ENCODE measurements around the gene ATF4.

Gene ATF4, protein sequence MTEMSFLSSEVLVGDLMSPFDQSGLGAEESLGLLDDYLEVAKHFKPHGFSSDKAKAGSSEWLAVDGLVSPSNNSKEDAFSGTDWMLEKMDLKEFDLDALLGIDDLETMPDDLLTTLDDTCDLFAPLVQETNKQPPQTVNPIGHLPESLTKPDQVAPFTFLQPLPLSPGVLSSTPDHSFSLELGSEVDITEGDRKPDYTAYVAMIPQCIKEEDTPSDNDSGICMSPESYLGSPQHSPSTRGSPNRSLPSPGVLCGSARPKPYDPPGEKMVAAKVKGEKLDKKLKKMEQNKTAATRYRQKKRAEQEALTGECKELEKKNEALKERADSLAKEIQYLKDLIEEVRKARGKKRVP

DNA sequence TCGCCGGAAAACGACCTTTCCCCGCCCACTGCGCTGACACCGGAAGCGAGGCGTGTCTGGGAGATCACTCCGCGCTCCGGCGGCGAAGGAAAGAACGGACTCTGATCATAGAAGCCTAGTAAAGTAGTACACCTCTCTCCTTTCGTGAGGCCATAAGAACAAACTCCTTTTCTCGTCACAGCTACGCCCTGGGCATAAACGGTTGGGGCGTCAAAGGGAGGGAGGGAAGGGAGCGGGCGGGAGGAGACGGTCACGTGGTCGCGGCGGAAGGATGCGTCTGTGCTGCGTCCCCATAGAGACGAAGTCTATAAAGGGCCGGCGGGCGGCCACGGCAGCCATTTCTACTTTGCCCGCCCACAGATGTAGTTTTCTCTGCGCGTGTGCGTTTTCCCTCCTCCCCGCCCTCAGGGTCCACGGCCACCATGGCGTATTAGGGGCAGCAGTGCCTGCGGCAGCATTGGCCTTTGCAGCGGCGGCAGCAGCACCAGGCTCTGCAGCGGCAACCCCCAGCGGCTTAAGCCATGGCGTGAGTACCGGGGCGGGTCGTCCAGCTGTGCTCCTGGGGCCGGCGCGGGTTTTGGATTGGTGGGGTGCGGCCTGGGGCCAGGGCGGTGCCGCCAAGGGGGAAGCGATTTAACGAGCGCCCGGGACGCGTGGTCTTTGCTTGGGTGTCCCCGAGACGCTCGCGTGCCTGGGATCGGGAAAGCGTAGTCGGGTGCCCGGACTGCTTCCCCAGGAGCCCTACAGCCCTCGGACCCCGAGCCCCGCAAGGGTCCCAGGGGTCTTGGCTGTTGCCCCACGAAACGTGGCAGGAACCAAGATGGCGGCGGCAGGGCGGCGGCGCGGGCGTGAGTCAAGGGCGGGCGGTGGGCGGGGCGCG, at the start of gene ATF4:
Gene ATF4, plus strand, starts transcription at position 337 of the 880 bp plus-strand sequence. CDS start 884 bp downstream, outside the sequence.
- peak; percentile 99 for DNase-seq (ENCODE audit: low read depth in 2 of 2)

DNA sequence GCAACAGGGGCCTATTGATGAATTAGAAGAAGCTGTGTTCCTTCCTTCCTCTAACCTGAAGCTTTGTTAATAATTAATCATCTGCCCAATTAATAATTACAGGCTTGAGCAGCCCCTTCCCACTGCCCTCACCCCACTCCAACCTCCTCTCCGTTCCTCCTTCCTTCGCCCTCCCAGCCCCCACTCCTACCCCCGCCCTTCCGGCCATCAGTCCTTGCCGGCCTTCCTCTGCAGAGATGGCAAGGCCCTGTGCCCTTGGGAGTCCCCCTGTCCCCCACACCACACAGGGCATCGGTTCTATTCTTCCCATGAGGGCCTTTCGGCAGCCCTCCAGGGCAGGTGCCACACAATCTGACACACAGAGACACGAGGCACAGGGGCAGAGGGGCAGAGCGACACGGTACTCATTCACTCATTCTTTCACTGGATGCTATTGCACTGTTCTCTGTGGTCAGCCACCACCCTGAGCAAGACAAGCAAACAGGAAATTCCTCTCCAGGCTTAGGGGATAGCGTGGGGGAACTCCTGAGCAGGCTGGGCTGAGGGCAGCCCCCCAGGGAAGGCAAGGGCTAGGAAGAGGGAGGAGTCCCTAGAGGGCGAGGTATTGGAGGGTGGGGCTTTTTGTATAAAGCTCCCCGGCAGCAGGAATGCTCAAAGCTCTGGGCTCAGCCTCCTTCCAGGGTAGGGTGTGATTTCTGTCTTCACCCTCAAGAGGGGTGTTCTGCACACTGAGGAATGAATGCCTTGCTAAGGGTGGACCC, 48.8 kb upstream of the ATF4 start:
- peak; percentile 31 to 32 for DNase-seq (ENCODE audit: low read depth in 2 of 2)

DNA sequence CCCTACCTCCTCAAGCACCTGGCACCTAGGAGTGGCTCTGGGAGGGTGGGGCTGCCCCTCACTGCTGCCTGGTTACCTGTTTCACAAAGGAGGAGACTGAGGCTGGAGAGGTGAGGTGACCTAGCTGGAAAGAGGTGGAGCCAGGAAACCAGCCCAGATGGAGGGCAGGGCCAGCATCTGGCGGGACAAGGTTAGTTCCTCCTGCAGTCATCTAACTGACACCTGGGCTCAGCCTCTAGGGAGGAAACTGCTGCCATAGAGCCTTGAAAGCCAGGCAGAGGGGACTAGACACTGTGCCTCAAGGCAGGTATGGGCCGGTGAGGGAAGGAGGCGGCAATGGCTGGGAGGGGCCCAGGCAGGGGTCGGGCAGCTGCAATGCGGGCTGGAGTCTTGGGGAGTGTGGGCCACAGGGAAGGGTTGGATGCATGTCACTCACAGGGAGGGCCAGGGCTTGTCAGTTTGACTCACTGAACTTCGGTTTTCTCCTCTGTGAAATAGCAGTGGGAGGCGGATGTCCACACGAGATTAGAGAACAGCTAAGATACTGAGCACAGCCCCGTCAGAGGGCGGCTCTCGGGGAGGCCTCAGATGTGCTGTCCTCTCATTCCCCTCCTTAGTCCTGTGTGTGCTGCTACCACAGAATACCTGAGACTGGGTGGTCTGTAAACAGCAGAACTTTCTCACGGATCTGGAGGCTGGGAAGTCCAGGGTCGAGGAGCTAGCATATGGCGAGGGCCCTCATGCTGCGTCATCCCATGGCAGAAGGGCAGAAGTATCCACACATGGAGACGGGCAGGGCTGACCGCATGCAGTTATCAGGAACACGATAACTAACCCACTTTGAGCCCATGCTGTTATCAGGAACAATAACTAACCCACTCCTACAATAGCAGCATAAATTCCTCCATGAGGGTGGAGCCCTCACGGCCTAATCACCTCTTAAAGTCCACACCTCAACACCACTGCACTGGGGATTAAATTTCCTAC, 47.5 kb upstream of the ATF4 start:
- no peak for DNase-seq (ENCODE audit: low read depth in 2 of 2)

DNA sequence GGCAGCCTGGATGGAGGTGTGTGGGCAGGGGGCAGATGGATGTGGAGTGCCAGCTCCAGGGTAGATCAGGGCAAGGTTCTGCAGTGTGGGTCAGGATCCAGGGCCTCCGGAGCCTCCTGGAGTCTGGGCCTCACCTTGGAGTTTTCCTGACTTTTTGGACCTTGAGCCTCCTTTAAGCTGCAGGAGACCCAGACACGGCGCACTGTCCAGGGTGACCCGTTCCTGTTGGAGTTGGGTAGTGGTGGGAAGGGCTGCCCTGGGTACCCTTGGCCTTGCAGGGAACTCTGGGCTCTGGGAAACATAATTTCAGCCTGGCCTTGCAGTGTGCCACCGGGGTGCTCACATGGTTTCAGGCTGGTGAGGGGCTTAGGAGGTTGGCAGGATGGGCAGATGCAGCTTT, 46.5 kb upstream of the ATF4 start:
- DNase-seq (ENCODE audit: low read depth in 2 of 2) = no peak

DNA sequence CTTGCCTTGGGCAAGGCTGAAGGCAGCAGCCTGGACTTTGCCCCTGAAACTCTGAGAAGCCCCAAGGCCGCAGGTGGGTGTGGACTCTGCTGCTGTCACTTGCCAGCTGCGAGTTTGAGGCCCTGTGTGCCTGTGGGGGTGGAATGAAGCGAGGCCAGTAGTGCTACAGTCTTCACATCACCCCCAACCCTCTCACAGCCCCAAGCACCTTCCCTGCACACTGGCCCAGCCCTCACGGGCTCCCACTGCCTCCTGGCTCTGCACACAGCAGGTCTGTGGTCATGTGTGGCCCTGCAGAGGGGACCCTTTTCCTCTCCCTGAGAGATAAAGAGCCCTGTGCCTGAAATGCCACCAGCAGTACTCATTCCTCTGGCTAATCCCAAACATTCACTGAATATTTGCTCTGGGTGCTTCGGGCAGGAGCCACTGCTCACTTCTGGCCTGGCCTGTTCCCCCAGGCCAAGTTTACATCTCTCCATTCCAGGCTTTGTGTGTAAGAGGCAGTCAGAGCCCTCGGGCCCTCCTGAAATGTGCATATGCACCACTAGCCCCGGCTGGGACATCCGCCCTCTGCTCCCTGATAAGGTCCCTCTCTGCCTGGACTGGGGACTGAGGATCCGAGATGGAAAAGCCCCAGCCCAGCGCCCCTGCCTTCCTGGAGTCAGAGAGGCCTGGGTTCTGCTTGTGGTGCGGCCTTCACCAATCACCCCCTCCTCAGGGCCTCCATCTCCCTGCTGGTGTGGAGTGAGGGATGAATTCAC, 45.8 kb upstream of the ATF4 start:
- no peak for DNase-seq (ENCODE audit: low read depth in 2 of 2)

DNA sequence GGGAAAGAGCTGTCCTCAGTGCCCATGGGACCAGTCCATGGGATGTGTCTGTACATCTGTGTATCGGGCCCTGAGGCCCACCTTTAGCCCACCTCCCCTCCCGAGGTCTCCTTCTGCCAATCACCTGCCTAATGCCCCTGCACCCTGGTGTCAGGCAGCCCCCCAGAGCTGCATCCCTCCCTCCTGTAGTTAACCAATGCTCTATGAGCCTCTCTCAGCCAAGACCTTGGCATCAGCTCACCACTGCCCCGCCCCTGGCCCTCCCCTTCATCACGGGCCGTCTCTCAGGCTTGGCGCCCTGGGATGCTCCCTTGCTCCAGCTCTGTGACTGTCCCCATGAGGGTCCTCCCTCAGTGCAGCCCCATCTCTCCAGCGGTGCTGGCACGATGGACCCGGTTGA, 45.0 kb upstream of the ATF4 start:
- DNase-seq (ENCODE audit: low read depth in 2 of 2) = no peak

DNA sequence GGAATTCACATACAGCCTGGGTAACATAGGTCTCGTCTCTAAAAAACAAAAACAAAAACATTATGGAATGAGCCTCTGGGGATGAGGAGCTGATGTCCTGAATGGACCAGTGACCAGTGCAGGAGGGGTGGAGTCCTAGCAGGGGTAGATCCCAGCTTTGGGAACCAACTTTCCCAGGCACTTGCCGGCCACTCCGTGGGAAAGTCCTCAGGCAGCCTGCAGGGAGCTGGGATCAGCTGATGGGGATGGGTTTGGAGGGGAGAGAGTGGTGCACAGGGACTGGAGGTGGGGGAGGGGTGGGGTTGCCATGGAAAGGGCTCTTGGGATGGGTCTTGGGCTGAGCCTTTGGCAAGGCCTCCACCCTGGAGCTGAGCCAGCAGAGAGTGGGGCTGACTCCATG, 44.5 kb upstream of the ATF4 start:
- no peak for DNase-seq (ENCODE audit: low read depth in 2 of 2)

DNA sequence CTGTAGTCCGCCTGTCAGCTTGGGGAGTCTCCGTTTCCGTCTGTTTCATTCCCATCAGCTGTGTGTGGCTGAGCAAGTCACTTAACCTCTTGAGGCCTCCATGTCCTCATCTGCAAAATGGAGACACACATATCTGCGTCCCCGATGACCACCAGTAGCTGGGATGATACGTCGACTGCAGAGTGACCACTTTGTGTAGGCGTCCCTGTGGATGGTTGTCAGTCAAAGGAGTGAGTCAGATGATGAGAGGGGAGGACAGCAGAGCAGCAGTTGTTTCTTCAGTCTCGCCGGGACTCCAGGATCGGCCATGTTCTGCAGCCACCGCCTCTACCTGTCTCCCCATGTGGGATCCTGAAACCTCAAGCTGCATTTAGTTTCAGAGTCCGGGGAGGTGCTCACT, 43.7 kb upstream of the ATF4 start:
- DNase-seq (ENCODE audit: low read depth in 2 of 2) = no peak

DNA sequence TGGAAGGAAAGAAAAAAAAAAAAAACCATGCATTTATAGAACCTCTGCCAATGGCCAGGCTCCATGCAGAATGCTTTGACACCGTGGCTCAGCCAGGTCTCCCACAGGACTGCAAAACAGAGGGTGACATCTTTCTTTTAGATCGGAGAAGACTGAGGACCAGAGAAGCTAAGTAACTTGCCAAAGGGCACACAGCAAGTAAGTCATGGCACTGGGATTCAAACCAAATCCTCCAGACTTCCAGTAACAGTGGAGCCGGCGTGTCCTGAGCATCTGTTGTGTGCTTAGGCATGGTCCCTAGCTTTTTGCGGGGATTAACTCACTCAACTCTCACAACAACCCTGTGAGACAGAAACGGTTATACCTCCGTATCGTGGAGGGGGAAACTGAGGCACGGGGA, 42.8 kb upstream of the ATF4 start:
- no peak for DNase-seq (ENCODE audit: low read depth in 2 of 2)

DNA sequence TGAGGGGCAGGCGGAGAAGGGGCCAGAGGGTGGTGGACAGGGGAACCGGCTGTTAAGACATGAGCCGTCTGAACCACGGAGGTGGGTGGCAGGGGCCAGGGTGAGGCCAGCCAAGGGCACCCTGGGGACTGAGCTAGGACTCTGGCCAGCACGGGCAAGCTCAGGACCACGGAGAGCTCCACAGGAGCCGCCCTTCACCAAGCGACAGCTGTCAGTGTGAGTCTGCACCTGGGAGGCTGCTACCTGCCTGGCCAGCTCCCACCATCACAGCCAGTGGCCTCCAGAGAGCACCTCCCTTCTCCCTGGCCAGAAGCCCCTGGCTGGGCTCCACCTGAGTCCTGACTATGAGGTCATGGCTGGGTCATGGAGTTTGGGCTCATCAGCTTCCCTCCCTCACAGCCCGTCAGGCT, 41.9 kb upstream of the ATF4 start:
- no peak for DNase-seq (ENCODE audit: low read depth in 2 of 2)

DNA sequence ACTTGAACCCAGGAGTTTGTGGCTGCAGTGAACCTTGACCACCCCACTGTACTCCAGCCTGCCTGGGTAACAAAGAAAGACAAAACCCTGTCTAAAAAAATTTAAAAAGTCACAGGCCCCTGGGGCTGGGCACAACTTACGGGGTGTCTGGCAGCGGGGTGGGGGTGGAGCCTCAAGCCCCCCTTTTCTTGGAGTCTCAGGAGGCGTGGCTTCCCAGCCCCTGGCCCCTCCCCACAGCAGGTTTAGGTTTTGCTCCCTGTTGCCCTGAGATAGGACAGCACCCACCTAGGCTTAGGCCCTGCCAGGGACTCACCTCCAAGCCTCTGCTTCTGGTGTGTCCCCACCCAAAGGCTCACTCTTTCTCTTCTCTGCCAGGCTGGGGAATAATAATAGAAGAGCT, 41.1 kb upstream of the ATF4 start:
- DNase-seq (ENCODE audit: low read depth in 2 of 2) = no peak

DNA sequence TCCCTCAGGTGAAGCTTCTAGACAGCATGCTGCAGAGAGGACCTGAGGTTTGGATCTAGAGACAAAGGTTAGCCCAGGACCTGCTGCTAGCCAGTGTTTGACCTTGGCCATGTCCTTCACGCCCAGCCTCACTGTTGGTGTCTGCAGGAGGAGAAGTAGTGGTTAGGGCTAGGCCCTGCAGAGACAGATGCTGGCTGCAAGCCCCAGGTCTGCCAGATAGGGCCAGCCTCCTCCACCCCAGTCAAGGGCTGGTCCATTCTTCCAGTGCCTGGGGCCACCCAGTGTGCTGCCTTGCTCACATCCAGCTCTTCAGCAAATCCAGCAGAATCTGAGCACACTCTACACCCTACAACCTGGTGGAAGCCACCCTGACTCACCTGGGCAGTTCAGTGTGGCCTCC, 39.8 kb upstream of the ATF4 start:
- DNase-seq (ENCODE audit: low read depth in 2 of 2) = no peak

DNA sequence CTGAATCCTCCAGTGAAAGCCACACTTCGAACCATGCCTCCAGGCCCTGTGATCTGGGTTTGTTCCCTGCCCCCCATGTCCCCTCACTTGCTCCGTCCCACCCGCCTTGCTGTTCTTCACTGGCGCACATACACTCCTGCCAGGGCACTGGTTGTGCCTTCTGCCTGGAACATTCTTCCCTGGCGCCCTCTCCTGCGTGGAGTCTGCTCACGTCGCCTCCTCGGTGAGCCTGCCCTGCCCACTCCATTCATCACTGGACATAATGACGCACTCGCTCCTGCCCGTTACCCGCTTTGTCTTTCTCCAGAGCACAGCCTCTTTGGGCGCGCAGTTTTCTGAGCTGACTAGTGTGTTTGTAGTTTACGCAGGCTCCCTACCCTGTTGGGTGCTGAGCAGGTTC, 39.3 kb upstream of the ATF4 start:
- no peak for DNase-seq (ENCODE audit: low read depth in 2 of 2)

DNA sequence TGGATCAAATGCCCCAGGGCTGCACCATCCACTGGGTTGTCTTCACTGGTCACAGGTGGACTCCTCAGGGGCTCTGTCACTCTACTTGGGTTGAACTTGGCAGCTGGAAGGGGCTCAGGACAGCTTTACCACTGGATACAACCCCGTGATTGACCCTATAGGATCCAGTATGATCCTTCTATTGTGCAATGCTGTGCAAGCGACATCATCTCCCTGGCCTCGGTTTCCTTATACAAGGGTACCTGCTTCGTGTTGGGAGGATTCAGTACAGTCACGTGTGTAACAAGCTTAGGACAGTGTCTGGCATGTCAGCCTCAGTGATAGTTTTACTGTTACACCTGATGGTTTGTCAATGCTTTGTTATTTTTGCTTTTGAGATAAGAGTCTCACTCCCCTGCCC, 38.8 kb upstream of the ATF4 start:
- DNase-seq (ENCODE audit: low read depth in 2 of 2) = no peak

DNA sequence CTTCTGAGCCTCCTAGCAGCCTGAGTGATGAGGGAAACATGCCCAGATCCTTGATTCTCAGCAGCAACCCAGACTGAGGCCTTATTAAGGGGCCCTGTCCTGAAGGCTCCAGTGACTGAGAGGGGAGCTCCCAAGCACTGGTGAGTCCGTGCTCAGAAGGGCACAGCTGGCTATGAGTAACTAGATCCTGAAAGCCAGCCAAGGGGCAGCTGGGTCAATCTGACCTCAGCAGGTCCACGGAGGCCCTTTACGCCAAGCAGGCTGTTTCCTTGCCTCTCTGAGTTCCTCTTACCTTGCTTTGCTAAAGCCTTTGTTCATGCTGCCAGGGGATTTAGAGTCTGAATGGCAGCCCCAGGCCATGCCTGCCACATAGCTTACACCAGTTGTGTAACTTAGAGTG, 37.6 kb upstream of the ATF4 start:
- no peak for DNase-seq (ENCODE audit: low read depth in 2 of 2)

DNA sequence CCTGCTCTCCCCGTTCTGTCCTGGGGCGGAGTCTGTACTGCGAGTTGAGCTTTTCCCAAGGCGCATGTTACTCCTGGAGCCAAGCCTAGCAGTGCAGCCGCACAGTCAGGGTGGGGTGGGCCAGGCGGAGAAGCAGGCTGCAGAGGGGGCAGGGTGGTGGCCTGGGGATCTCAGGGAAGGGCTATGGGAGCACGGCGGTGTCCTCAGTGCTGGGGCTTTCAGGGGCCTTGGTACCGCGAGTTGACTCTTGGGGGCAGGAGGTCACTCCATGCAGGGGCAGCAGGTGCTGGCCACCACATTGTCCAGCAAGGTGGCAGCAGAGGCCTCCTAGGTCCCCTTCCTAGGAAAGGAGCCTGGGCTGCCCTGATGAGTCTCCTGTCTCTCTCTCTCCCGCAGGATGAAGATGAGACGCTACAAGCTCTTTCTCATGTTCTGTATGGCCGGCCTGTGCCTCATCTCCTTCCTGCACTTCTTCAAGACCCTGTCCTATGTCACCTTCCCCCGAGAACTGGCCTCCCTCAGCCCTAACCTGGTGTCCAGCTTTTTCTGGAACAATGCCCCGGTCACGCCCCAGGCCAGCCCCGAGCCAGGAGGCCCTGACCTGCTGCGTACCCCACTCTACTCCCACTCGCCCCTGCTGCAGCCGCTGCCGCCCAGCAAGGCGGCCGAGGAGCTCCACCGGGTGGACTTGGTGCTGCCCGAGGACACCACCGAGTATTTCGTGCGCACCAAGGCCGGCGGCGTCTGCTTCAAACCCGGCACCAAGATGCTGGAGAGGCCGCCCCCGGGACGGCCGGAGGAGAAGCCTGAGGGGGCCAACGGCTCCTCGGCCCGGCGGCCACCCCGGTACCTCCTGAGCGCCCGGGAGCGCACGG, 33.2 kb upstream of the ATF4 start:
- no peak for DNase-seq (ENCODE audit: low read depth in 2 of 2)

DNA sequence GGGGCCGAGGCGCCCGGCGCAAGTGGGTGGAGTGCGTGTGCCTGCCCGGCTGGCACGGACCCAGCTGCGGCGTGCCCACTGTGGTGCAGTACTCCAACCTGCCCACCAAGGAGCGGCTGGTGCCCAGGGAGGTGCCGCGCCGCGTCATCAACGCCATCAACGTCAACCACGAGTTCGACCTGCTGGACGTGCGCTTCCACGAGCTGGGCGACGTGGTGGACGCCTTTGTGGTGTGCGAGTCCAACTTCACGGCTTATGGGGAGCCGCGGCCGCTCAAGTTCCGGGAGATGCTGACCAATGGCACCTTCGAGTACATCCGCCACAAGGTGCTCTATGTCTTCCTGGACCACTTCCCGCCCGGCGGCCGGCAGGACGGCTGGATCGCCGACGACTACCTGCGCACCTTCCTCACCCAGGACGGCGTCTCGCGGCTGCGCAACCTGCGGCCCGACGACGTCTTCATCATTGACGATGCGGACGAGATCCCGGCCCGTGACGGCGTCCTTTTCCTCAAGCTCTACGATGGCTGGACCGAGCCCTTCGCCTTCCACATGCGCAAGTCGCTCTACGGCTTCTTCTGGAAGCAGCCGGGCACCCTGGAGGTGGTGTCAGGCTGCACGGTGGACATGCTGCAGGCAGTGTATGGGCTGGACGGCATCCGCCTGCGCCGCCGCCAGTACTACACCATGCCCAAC, 32.4 kb upstream of the ATF4 start:
- DNase-seq (ENCODE audit: low read depth in 2 of 2) = no peak

DNA sequence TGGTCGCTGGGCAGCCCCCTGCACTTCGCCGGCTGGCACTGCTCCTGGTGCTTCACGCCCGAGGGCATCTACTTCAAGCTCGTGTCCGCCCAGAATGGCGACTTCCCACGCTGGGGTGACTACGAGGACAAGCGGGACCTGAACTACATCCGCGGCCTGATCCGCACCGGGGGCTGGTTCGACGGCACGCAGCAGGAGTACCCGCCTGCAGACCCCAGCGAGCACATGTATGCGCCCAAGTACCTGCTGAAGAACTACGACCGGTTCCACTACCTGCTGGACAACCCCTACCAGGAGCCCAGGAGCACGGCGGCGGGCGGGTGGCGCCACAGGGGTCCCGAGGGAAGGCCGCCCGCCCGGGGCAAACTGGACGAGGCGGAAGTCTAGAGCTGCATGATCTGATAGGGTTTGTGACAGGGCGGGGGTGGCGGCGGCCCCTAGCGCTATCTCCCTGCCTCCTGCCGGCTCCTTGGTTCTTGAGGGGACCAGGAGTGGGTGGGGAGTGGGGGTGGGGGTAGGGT, 31.7 kb upstream of the ATF4 start:
- no peak for DNase-seq (ENCODE audit: low read depth in 2 of 2)

All from fibroblast of skin of left quadriceps (primary cell).